Erythroblast (primary cell): ENCODE measurements around the gene PTGR3.

Source experiments
- GATA1 ChIP-seq: IDR thresholded peaks from 2 replicates; pipeline ENCODE4 v1.6.1; 2011; ENCODE audit warnings: low read depth, mild to moderate bottlenecking, control low read depth, low read length, moderate library complexity
- POLR2A ChIP-seq: IDR thresholded peaks from 2 replicates; pipeline ENCODE4 v1.6.1; 2011; ENCODE audit warnings: mild to moderate bottlenecking, low read length

- no peak for TF ChIP-seq POLR2A
- no peak for TF ChIP-seq GATA1
These were observed 8.9 kb downstream of the PTGR3 start for GRCh38 chr18:75200071-75200470.
